ENCODE results near the gene MTHFD1L.

MTHFD1L gene

GRCh38 chr6:150929416-150929815 is 63.9 kb downstream of the MTHFD1L start:
- Mint-ChIP-seq H3K4me3 (no peak overlapping the region), H3K4me1 (ENCODE audit: low read depth) (peaks cover 8% of the 10 kb centered on the region), H3K9me3 (no peaks in the 10 kb centered on the region), H3K27me3 (no peaks in the 10 kb centered on the region), H3K36me3 (ENCODE audit: low read depth) (peaks cover 64% of the 10 kb centered on the region), H3K27ac (no peak overlapping the region)

- Mint-ChIP-seq H3K9me3 (no peaks in the 10 kb centered on the region), H3K4me1 (ENCODE audit: low read depth) (peaks cover 8% of the 10 kb centered on the region), H3K27me3 (no peaks in the 10 kb centered on the region), H3K4me3 (no peak overlapping the region), H3K36me3 (ENCODE audit: low read depth) (peaks cover 65% of the 10 kb centered on the region), H3K27ac (no peak overlapping the region)
Measured at GRCh38 chr6:150930841-150931240, 65.3 kb downstream of the MTHFD1L start.

- Mint-ChIP-seq H3K4me3 (no peak overlapping the region), H3K4me1 (ENCODE audit: low read depth) (peaks cover 5% of the 10 kb centered on the region), H3K27ac (no peak overlapping the region), H3K36me3 (ENCODE audit: low read depth) (peaks cover 62% of the 10 kb centered on the region), H3K27me3 (no peaks in the 10 kb centered on the region), H3K9me3 (no peaks in the 10 kb centered on the region)
Measured at GRCh38 chr6:150931405-150931804, 65.9 kb downstream of the MTHFD1L start.

- no peaks in the 10 kb centered on the region for H3K4me1 Mint-ChIP-seq (ENCODE audit: low read depth)
Measured at GRCh38 chr6:150932996-150933395, 67.5 kb downstream of the MTHFD1L start.

GRCh38 chr6:150934380-150934779 is 68.9 kb downstream of the MTHFD1L start:
- peaks cover 65% of the 10 kb centered on the region for H3K36me3 Mint-ChIP-seq (ENCODE audit: low read depth)
- no peaks in the 10 kb centered on the region for H3K27me3 Mint-ChIP-seq
- no peaks in the 10 kb centered on the region for H3K9me3 Mint-ChIP-seq
- no peak overlapping the region for H3K27ac Mint-ChIP-seq
- no peaks in the 10 kb centered on the region for H3K4me1 Mint-ChIP-seq (ENCODE audit: low read depth)
- no peak overlapping the region for H3K4me3 Mint-ChIP-seq

More at GRCh38 chr6:150932996-150933395, 67.5 kb downstream of the MTHFD1L start:
- no peak overlapping the region for H3K4me3 Mint-ChIP-seq
- no peaks in the 10 kb centered on the region for H3K9me3 Mint-ChIP-seq
- no peak overlapping the region for H3K27ac Mint-ChIP-seq
- H3K27me3 Mint-ChIP-seq: no peaks in the 10 kb centered on the region
- H3K36me3 Mint-ChIP-seq (ENCODE audit: low read depth): peaks cover 63% of the 10 kb centered on the region

GRCh38 chr6:150936021-150936555 is 70.6 kb downstream of the MTHFD1L start:
- Mint-ChIP-seq H3K4me1 (ENCODE audit: low read depth) (no peaks in the 10 kb centered on the region), H3K27ac (no peak overlapping the region), H3K4me3 (no peak overlapping the region), H3K9me3 (no peaks in the 10 kb centered on the region), H3K36me3 (ENCODE audit: low read depth) (peaks cover 72% of the 10 kb centered on the region), H3K27me3 (no peaks in the 10 kb centered on the region)

GRCh38 chr6:150937132-150937906 is 71.8 kb downstream of the MTHFD1L start:
- H3K4me3 Mint-ChIP-seq: no peak overlapping the region
- no peak overlapping the region for H3K27ac Mint-ChIP-seq
- H3K9me3 Mint-ChIP-seq: no peaks in the 10 kb centered on the region
- peaks cover 75% of the 10 kb centered on the region for H3K36me3 Mint-ChIP-seq (ENCODE audit: low read depth)
- no peaks in the 10 kb centered on the region for H3K27me3 Mint-ChIP-seq
- no peaks in the 10 kb centered on the region for H3K4me1 Mint-ChIP-seq (ENCODE audit: low read depth)

GRCh38 chr6:150939399-150939798 is 73.9 kb downstream of the MTHFD1L start:
- no peaks in the 10 kb centered on the region for H3K27me3 Mint-ChIP-seq
- peaks cover 76% of the 10 kb centered on the region for H3K36me3 Mint-ChIP-seq (ENCODE audit: low read depth)
- H3K27ac Mint-ChIP-seq: no peak overlapping the region
- no peaks in the 10 kb centered on the region for H3K9me3 Mint-ChIP-seq
- H3K4me3 Mint-ChIP-seq: no peak overlapping the region
- no peaks in the 10 kb centered on the region for H3K4me1 Mint-ChIP-seq (ENCODE audit: low read depth)

- Mint-ChIP-seq H3K9me3 (no peaks in the 10 kb centered on the region), H3K4me3 (no peak overlapping the region), H3K4me1 (ENCODE audit: low read depth) (no peaks in the 10 kb centered on the region), H3K27me3 (no peaks in the 10 kb centered on the region), H3K27ac (peak overlapping the region; percentile 23), H3K36me3 (ENCODE audit: low read depth) (peaks cover 75% of the 10 kb centered on the region)
Measured at GRCh38 chr6:150940941-150941340, 75.4 kb downstream of the MTHFD1L start.

GRCh38 chr6:150949526-150949925 is 84.0 kb downstream of the MTHFD1L start:
- H3K27me3 Mint-ChIP-seq: no peaks in the 10 kb centered on the region
- no peak overlapping the region for H3K4me3 Mint-ChIP-seq
- no peaks in the 10 kb centered on the region for H3K9me3 Mint-ChIP-seq
- no peaks in the 10 kb centered on the region for H3K4me1 Mint-ChIP-seq (ENCODE audit: low read depth)
- peaks cover 77% of the 10 kb centered on the region for H3K36me3 Mint-ChIP-seq (ENCODE audit: low read depth)
- H3K27ac Mint-ChIP-seq: no peak overlapping the region

GRCh38 chr6:150953851-150954250 is 88.3 kb downstream of the MTHFD1L start:
- Mint-ChIP-seq H3K27ac (no peak overlapping the region), H3K4me1 (ENCODE audit: low read depth) (no peaks in the 10 kb centered on the region), H3K36me3 (ENCODE audit: low read depth) (peaks cover 91% of the 10 kb centered on the region), H3K27me3 (no peaks in the 10 kb centered on the region), H3K4me3 (no peak overlapping the region), H3K9me3 (no peaks in the 10 kb centered on the region)

- Mint-ChIP-seq H3K9me3 (no peaks in the 10 kb centered on the region), H3K27ac (peak overlapping the region; percentile 8), H3K36me3 (ENCODE audit: low read depth) (peaks cover 71% of the 10 kb centered on the region), H3K4me1 (ENCODE audit: low read depth) (no peaks in the 10 kb centered on the region), H3K27me3 (no peaks in the 10 kb centered on the region), H3K4me3 (no peak overlapping the region)
Measured at GRCh38 chr6:150959166-150959565, 93.7 kb downstream of the MTHFD1L start.

- Mint-ChIP-seq H3K4me1 (ENCODE audit: low read depth) (no peaks in the 10 kb centered on the region), H3K27me3 (no peaks in the 10 kb centered on the region), H3K36me3 (ENCODE audit: low read depth) (peaks cover 67% of the 10 kb centered on the region), H3K27ac (no peak overlapping the region), H3K9me3 (no peaks in the 10 kb centered on the region), H3K4me3 (no peak overlapping the region)
Measured at GRCh38 chr6:150962436-150962835, 96.9 kb downstream of the MTHFD1L start.

GRCh38 chr6:150964765-150965164 is 99.3 kb downstream of the MTHFD1L start:
- no peaks in the 10 kb centered on the region for H3K4me1 Mint-ChIP-seq (ENCODE audit: low read depth)
- peaks cover 65% of the 10 kb centered on the region for H3K36me3 Mint-ChIP-seq (ENCODE audit: low read depth)
- H3K27me3 Mint-ChIP-seq: no peaks in the 10 kb centered on the region
- H3K9me3 Mint-ChIP-seq: no peaks in the 10 kb centered on the region
- no peak overlapping the region for H3K27ac Mint-ChIP-seq
- H3K4me3 Mint-ChIP-seq: no peak overlapping the region

- Mint-ChIP-seq H3K27me3 (no peaks in the 10 kb centered on the region), H3K9me3 (no peaks in the 10 kb centered on the region), H3K36me3 (ENCODE audit: low read depth) (peaks cover 65% of the 10 kb centered on the region), H3K27ac (no peak overlapping the region), H3K4me3 (no peak overlapping the region), H3K4me1 (ENCODE audit: low read depth) (no peaks in the 10 kb centered on the region)
Measured at GRCh38 chr6:150966786-150967185, 101.3 kb downstream of the MTHFD1L start.

- H3K27me3 Mint-ChIP-seq: no peaks in the 10 kb centered on the region
- peaks cover 71% of the 10 kb centered on the region for H3K36me3 Mint-ChIP-seq (ENCODE audit: low read depth)
- H3K9me3 Mint-ChIP-seq: no peaks in the 10 kb centered on the region
- no peaks in the 10 kb centered on the region for H3K4me1 Mint-ChIP-seq (ENCODE audit: low read depth)
- H3K27ac Mint-ChIP-seq: no peak overlapping the region
- H3K4me3 Mint-ChIP-seq: no peak overlapping the region
Measured at GRCh38 chr6:150967381-150967780, 101.9 kb downstream of the MTHFD1L start.
